ENCODE measurements around the gene RNASEH2B.

DNA sequence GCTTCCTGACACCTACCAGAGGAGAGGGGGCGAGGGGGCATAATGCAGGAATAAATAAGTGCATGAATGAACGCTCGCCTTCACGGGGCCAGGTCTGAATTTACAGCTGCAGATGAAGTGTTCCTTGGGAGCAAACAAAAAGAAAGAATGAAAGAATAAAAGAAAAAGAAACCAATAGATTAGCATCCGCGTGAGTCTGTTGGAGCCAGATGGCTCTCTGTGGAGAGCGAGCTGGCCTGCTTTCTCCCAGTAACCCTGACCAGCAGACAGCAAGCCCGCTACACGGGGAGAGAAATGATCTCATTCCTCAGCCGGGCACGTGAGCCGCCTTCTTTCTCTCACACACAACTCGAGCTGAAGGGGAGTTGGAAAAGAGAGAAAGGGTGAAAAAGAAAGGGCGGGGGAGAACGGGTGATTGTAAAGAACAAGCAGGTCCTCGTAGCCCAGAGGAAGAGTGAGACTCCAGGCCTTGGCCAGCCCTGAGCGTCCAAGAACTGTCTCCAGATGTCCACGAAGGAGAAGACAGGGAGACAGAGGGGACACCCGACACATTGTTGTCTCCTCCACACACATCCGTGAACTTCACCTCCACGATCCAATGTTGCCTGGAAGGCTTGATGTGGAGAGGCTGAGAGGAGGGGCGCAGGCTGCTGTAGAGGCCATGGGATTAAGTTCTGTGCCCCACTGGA lies 81.4 kb downstream of the RNASEH2B start:
- TF ChIP-seq, protein P1, sequence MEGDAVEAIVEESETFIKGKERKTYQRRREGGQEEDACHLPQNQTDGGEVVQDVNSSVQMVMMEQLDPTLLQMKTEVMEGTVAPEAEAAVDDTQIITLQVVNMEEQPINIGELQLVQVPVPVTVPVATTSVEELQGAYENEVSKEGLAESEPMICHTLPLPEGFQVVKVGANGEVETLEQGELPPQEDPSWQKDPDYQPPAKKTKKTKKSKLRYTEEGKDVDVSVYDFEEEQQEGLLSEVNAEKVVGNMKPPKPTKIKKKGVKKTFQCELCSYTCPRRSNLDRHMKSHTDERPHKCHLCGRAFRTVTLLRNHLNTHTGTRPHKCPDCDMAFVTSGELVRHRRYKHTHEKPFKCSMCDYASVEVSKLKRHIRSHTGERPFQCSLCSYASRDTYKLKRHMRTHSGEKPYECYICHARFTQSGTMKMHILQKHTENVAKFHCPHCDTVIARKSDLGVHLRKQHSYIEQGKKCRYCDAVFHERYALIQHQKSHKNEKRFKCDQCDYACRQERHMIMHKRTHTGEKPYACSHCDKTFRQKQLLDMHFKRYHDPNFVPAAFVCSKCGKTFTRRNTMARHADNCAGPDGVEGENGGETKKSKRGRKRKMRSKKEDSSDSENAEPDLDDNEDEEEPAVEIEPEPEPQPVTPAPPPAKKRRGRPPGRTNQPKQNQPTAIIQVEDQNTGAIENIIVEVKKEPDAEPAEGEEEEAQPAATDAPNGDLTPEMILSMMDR (IDR thresholded peaks at IDR 0.05; ENCODE audit: low read depth, low read length) = no peak
- TF ChIP-seq, protein P2, sequence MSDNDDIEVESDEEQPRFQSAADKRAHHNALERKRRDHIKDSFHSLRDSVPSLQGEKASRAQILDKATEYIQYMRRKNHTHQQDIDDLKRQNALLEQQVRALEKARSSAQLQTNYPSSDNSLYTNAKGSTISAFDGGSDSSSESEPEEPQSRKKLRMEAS (IDR thresholded peaks at IDR 0.05; ENCODE audit: low read depth, low read length) = no peak

Measured in NB4 (cell line).